BLaER1 treated with 17β-estradiol and CSF1 and Interleukin-3, amounts not matched to agents 10 nM and 100 nM (cell line): ENCODE data around the gene KAT8.
A peak's percentile ranks its signal among the peaks of the same experiment; 100 is the strongest.

Experiments
- H3K27ac ChIP-seq, 11 experiments: shearing (Covaris generic); formaldehyde crosslinking; 2 replicates each; pipeline ENCODE4 v1.8.1; 2022
- H3K27me3 ChIP-seq, 11 experiments: shearing (Covaris generic); formaldehyde crosslinking; 2 replicates each; pipeline ENCODE4 v1.8.1; 2022
- H3K36me3 ChIP-seq, 11 experiments: shearing (Covaris generic); formaldehyde crosslinking; 2 replicates each; pipeline ENCODE4 v1.8.1; 2022
- H3K4me1 ChIP-seq, 10 experiments: shearing (Covaris generic); formaldehyde crosslinking; 2 replicates each; pipeline ENCODE4 v1.8.1; 2022
- H3K4me2 ChIP-seq, 11 experiments: shearing (Covaris generic); formaldehyde crosslinking; 2 replicates each; pipeline ENCODE4 v1.8.1; 2022
- H3K4me3 ChIP-seq, 10 experiments: shearing (Covaris generic); formaldehyde crosslinking; 2 replicates each; pipeline ENCODE4 v1.8.1; 2022
- H3K9ac ChIP-seq, 11 experiments: shearing (Covaris generic); formaldehyde crosslinking; 2 replicates each; pipeline ENCODE4 v1.8.1; 2022
- H3K9me3 ChIP-seq, 11 experiments: shearing (Covaris generic); formaldehyde crosslinking; replicated peaks in 1 of 11; 2 replicates each; pipeline ENCODE4 v1.8.1; 2022
- H4K20me1 ChIP-seq, 11 experiments: shearing (Covaris generic); formaldehyde crosslinking; 2 replicates each; pipeline ENCODE4 v1.8.1; 2022
- Cebpa-rat ChIP-seq, 11 experiments: shearing (Covaris generic); IDR thresholded peaks; 2 replicates each; pipeline ENCODE4 v1.8.1; 2022

Gene KAT8

GRCh38 chr16:31087481-31087880, 30.0 kb upstream of the KAT8 start:
- no peak overlapping the region for H3K4me3 ChIP-seq
- H3K27ac ChIP-seq: no peak overlapping the region
- TF ChIP-seq Cebpa-rat (IDR thresholded peaks at IDR 0.05): no peak
- no peaks in the 10 kb centered on the region for H3K9me3 ChIP-seq
- H3K4me2 ChIP-seq: no peak overlapping the region
- H3K4me1 ChIP-seq: peaks cover 0 to 18% (median 2%) of the 10 kb centered on the region in 10 experiments; a peak in 9 of 20 replicates
- H3K27me3 ChIP-seq: no peaks in the 10 kb centered on the region
- H3K9ac ChIP-seq: peak overlapping the region in 2 of 11 experiments; percentile 8 to 32; a peak in 1 of 22 replicates
- H3K36me3 ChIP-seq: peaks cover 52 to 99% (median 86%) of the 10 kb centered on the region in 11 experiments
- H4K20me1 ChIP-seq: peaks cover 14 to 93% (median 43%) of the 10 kb centered on the region in 11 experiments; a peak in 21 of 22 replicates

DNA sequence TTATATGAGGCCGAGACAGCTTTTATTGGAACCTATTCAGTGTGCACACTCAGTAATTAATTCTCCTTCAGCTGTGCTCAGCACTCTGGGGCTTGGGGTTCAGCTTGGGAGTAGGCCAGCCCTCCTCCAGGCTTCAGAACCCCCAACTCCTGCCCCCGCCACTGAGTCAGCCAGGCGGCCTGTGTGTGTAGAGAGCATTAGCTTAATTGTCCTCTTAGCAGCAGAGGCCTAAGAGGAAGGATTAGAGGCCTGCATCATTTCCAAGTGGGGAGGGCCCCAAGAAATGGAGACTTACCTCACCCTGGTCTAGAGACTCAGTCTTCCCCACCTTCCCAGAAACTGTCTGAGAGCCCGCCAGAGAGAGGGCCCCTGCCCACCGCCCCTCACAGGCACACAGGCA, 29.5 kb upstream of the KAT8 start:
- no peaks in the 10 kb centered on the region for H3K27me3 ChIP-seq
- peaks cover 48 to 97% (median 81%) of the 10 kb centered on the region in 11 experiments for H3K36me3 ChIP-seq
- no peak for TF ChIP-seq Cebpa-rat (IDR thresholded peaks at IDR 0.05)
- peaks cover 10 to 93% (median 38%) of the 10 kb centered on the region in 11 experiments; a peak in 19 of 22 replicates for H4K20me1 ChIP-seq
- H3K4me1 ChIP-seq: peaks cover 0 to 20% (median 6%) of the 10 kb centered on the region in 10 experiments; a peak in 6 of 20 replicates
- no peaks in the 10 kb centered on the region for H3K9me3 ChIP-seq
- H3K4me2 ChIP-seq: no peak overlapping the region
- H3K9ac ChIP-seq: peak overlapping the region in 2 of 11 experiments; percentile 8 to 15; a peak in 1 of 22 replicates
- H3K4me3 ChIP-seq: no peak overlapping the region
- no peak overlapping the region for H3K27ac ChIP-seq

GRCh38 chr16:31088459-31089183, 28.8 kb upstream of the KAT8 start, which contains the start of gene PRSS53:
Gene PRSS53 (minus strand): TSS chr16:31088943. CDS start chr16:31088809, 134 bp downstream.
- no peak within 1 kb of the TSS for H3K27ac ChIP-seq
- no peaks in the 10 kb centered on the region for H3K9me3 ChIP-seq
- H3K27me3 ChIP-seq: no peaks in the 10 kb centered on the region
- peak within 1 kb of the TSS in 3 of 11 experiments; percentile 8 to 19 (median 15); a peak in 4 of 22 replicates for H3K9ac ChIP-seq
- H4K20me1 ChIP-seq: peaks cover 11 to 87% (median 33%) of the 10 kb centered on the region in 11 experiments; a peak in 19 of 22 replicates
- H3K36me3 ChIP-seq: peaks cover 42 to 91% (median 75%) of the 10 kb centered on the region in 11 experiments
- no peak within 1 kb of the TSS for H3K4me2 ChIP-seq
- H3K4me3 ChIP-seq: no peak within 1 kb of the TSS
- H3K4me1 ChIP-seq: peaks cover 5 to 26% (median 11%) of the 10 kb centered on the region in 10 experiments
- no peak for TF ChIP-seq Cebpa-rat (IDR thresholded peaks at IDR 0.05)

DNA sequence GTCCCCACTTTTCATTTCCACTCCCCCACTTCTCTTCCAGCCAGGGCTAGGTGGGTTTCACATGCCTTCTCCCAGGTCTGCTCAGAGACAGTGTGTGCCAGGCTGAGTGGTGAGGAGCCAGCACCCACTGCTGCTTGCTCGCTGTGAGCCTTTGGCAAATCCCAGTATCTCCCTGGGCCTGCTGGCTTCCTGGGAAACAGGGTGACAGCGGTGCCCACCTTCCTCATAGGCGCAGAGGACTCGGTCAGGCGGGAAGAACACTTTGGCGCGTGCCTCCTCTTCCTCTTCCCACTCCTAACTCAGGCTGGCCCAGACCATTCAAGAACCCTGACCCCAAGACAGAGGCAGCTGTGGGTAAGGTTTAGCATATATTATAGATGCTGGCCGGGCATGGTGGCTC, 28.3 kb upstream of the KAT8 start:
- H3K4me3 ChIP-seq: no peak overlapping the region
- peaks cover 10 to 83% (median 29%) of the 10 kb centered on the region in 11 experiments; a peak in 19 of 22 replicates for H4K20me1 ChIP-seq
- H3K4me2 ChIP-seq: no peak overlapping the region
- TF ChIP-seq Cebpa-rat (IDR thresholded peaks at IDR 0.05): no peak
- H3K4me1 ChIP-seq: peaks cover 11 to 30% (median 16%) of the 10 kb centered on the region in 10 experiments
- no peak overlapping the region for H3K27ac ChIP-seq
- no peaks in the 10 kb centered on the region for H3K9me3 ChIP-seq
- peak overlapping the region in 3 of 11 experiments; percentile 8 to 19 (median 15); a peak in 3 of 22 replicates for H3K9ac ChIP-seq
- H3K36me3 ChIP-seq: peaks cover 38 to 85% (median 71%) of the 10 kb centered on the region in 11 experiments
- H3K27me3 ChIP-seq: no peaks in the 10 kb centered on the region

DNA sequence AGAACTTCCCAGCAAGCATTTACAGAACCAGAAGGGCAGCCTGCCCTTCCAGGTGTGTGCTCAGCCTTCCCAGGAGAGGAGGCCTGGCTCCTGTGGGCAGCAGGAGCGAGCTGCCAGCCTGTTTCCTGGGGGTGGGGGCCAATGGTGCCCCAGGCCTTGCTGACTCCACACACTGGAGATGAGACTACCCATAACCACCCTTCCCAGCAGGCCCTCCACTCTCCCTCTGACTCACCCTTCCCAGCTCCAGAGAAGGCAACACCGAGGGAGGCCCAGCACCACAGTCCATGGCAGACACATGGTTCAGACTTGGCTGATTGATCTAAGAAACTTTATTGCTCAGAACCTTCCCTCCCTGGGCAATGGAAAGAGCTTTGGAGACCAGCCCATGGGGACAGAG, 26.9 kb upstream of the KAT8 start:
- H3K4me3 ChIP-seq: no peak overlapping the region
- H4K20me1 ChIP-seq: peaks cover 0 to 69% (median 15%) of the 10 kb centered on the region in 11 experiments; a peak in 17 of 22 replicates
- TF ChIP-seq Cebpa-rat (IDR thresholded peaks at IDR 0.05): no peak
- peaks cover 29 to 72% (median 58%) of the 10 kb centered on the region in 11 experiments for H3K36me3 ChIP-seq
- H3K27me3 ChIP-seq: no peaks in the 10 kb centered on the region
- H3K4me1 ChIP-seq: peaks cover 17 to 37% (median 23%) of the 10 kb centered on the region in 10 experiments
- no peaks in the 10 kb centered on the region for H3K9me3 ChIP-seq
- H3K4me2 ChIP-seq: peak overlapping the region in 1 of 11 experiments; percentile 11; a peak in 1 of 22 replicates
- no peak overlapping the region; a peak in 1 of 22 replicates for H3K27ac ChIP-seq
- H3K9ac ChIP-seq: peak overlapping the region in 2 of 11 experiments; percentile 25 to 31; a peak in 3 of 22 replicates

- Histone ChIP-seq H3K36me3 (peaks cover 25 to 54% (median 44%) of the 10 kb centered on the region in 11 experiments), H4K20me1 (peaks cover 0 to 51% (median 5%) of the 10 kb centered on the region in 11 experiments; a peak in 14 of 22 replicates), H3K27ac (no peak overlapping the region), H3K4me1 (peaks cover 20 to 46% (median 29%) of the 10 kb centered on the region in 10 experiments), H3K4me2 (peak overlapping the region in 2 of 11 experiments; percentile 35 to 97; a peak in 2 of 22 replicates), H3K27me3 (no peaks in the 10 kb centered on the region), H3K4me3 (no peak overlapping the region), H3K9me3 (no peaks in the 10 kb centered on the region), H3K9ac (peak overlapping the region in 1 of 11 experiments; percentile 29; a peak in 1 of 22 replicates)
- no peak for TF ChIP-seq Cebpa-rat (IDR thresholded peaks at IDR 0.05)
Measured at GRCh38 chr16:31092330-31092729, 25.1 kb upstream of the KAT8 start.

GRCh38 chr16:31093132-31093703, 24.2 kb upstream of the KAT8 start:
- Histone ChIP-seq H3K4me2 (peak overlapping the region; percentile 83 to 99 (median 97)), H3K4me3 (peak overlapping the region; percentile 81 to 98 (median 92)), H4K20me1 (peaks cover 0 to 43% (median 5%) of the 10 kb centered on the region in 11 experiments; a peak in 10 of 22 replicates), H3K9ac (peak overlapping the region; percentile 80 to 90 (median 87); a peak in 20 of 22 replicates), H3K9me3 (no peaks in the 10 kb centered on the region), H3K4me1 (peaks cover 20 to 46% (median 29%) of the 10 kb centered on the region in 10 experiments), H3K36me3 (peaks cover 22 to 46% (median 35%) of the 10 kb centered on the region in 11 experiments), H3K27me3 (no peaks in the 10 kb centered on the region), H3K27ac (peak overlapping the region in 3 of 11 experiments; percentile 78 to 82 (median 81); a peak in 4 of 22 replicates)
- TF ChIP-seq Cebpa-rat (IDR thresholded peaks at IDR 0.05): no peak

DNA sequence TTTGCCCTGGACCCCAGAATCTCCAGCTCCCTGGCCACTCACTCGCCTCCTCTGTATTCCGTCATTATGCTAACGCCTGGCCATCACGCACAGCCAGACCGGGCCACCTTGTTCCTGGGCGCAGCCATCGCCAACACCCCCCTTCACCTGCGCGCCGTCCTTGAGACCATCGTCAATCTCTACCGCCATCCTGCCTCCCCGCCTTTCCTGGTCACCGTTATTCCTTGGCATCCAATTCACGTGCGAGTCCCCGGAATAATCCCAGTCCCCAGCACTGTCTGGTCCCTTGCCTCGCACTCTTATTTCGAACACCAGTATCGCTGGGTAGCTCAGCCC, 23.4 kb upstream of the KAT8 start:
- H3K4me3 ChIP-seq: peak overlapping the region; percentile 81 to 98 (median 92)
- H4K20me1 ChIP-seq: peaks cover 0 to 34% (median 2%) of the 10 kb centered on the region in 11 experiments; a peak in 8 of 22 replicates

More for the DNA sequence above, 23.4 kb upstream of the KAT8 start:
- peak overlapping the region; percentile 80 to 90 (median 87) for H3K9ac ChIP-seq
- no peak for TF ChIP-seq Cebpa-rat (IDR thresholded peaks at IDR 0.05)
- no peaks in the 10 kb centered on the region for H3K27me3 ChIP-seq
- peaks cover 18 to 37% (median 27%) of the 10 kb centered on the region in 11 experiments for H3K36me3 ChIP-seq
- peaks cover 20 to 46% (median 29%) of the 10 kb centered on the region in 10 experiments for H3K4me1 ChIP-seq
- H3K27ac ChIP-seq: peak overlapping the region; percentile 47 to 82 (median 77); a peak in 21 of 22 replicates
- H3K9me3 ChIP-seq: no peaks in the 10 kb centered on the region
- H3K4me2 ChIP-seq: peak overlapping the region; percentile 83 to 99 (median 97)
